Measurements from ENCODE around the gene EMP2. TPM values are rescaled to one million over a fixed set of nuclear protein-coding genes. Genes with fewer than 3 reads are reported as not detected.
"Not testable (repeated sequence)": the region's sequence is repeated elsewhere in the genome, so short reads cannot be mapped to it uniquely, and the experiment has no call there.

Gene EMP2
- total RNA-seq, 2 experiments from 2014 or later, result not detected

DNA sequence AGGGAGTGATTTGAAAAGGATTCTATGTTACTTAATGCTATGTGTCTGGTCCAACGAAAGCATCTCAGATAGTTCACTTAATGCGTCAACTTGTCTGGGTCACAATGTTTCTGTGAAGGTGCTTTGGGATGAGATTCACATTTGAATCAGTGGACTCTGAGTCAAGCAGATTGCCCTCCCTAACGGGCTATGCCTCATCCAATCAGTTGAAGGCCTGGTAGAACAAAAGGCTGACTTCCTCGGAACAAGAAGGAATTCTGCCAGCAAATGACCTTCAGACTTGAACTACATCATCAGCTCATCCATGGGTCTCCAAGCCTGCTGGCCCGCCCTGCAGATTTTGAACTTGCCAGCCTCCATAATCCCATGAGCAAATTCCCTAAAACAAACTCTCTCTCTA, 15.2 kb downstream of the EMP2 start:
- H3K9me3 Mint-ChIP-seq, result peaks cover 3% of the 10 kb centered on the region
- H3K4me3 Mint-ChIP-seq, result no peak overlapping the region
- intact Hi-C loops (cut with micrococcal nuclease), result no loop called here
- H3K36me3 Mint-ChIP-seq (ENCODE audit: low read depth), result no peaks in the 10 kb centered on the region
- H3K27ac Mint-ChIP-seq, result no peak overlapping the region
- peaks cover 12% of the 10 kb centered on the region for H3K27me3 Mint-ChIP-seq (ENCODE audit: low read depth)
- no peak for DNase-seq
- CTCF ChIA-PET, result no interaction called here
- H3K4me1 Mint-ChIP-seq (ENCODE audit: low read depth), result no peaks in the 10 kb centered on the region

GRCh38 chr16:10564591-10564990, 15.8 kb downstream of the EMP2 start:
- Mint-ChIP-seq H3K27me3 (ENCODE audit: low read depth) (peaks cover 12% of the 10 kb centered on the region), H3K36me3 (ENCODE audit: low read depth) (no peaks in the 10 kb centered on the region), H3K9me3 (peaks cover 3% of the 10 kb centered on the region), H3K27ac (no peak overlapping the region), H3K4me1 (ENCODE audit: low read depth) (no peaks in the 10 kb centered on the region), H3K4me3 (no peak overlapping the region)
- intact Hi-C loops (cut with micrococcal nuclease), result no loop called here
- no peak for DNase-seq
- CTCF ChIA-PET, result no interaction called here

- H3K27me3 Mint-ChIP-seq (ENCODE audit: low read depth), result peaks cover 12% of the 10 kb centered on the region
- H3K27ac Mint-ChIP-seq, result no peak overlapping the region
- H3K9me3 Mint-ChIP-seq, result peaks cover 3% of the 10 kb centered on the region
- no peak for DNase-seq
- CTCF ChIA-PET, result no interaction called here
- H3K4me1 Mint-ChIP-seq (ENCODE audit: low read depth), result no peaks in the 10 kb centered on the region
- no peak overlapping the region for H3K4me3 Mint-ChIP-seq
- intact Hi-C loops (cut with micrococcal nuclease), result no loop called here
- no peaks in the 10 kb centered on the region for H3K36me3 Mint-ChIP-seq (ENCODE audit: low read depth)
Observed at GRCh38 chr16:10562361-10562899, 18.0 kb downstream of the EMP2 start.

DNA sequence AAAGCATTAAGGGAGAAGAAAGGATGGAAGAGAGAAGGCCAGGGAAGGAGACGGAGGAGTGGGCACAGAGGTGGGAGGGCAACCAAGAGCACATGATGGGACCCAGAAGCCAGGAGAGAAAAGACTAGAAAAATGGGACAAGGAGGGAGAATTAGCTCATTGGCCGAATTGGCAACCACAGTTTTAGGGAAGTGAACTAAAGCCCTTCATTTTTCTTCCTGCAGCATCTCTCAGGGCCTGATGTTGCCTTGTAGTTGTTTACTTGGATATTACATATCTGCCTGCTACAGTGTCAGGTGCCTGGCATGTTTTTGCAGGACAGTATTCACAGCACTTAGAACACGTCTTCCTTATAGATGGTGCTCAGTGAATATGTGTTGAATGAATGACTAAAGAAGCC, 19.0 kb downstream of the EMP2 start:
- intact Hi-C loops (cut with micrococcal nuclease), result no loop called here
- H3K36me3 Mint-ChIP-seq (ENCODE audit: low read depth), result no peaks in the 10 kb centered on the region
- no peaks in the 10 kb centered on the region for H3K4me1 Mint-ChIP-seq (ENCODE audit: low read depth)
- no peak for DNase-seq
- peaks cover 3% of the 10 kb centered on the region for H3K9me3 Mint-ChIP-seq
- H3K27me3 Mint-ChIP-seq (ENCODE audit: low read depth), result peaks cover 12% of the 10 kb centered on the region
- CTCF ChIA-PET, result no interaction called here
- no peak overlapping the region for H3K27ac Mint-ChIP-seq
- H3K4me3 Mint-ChIP-seq, result no peak overlapping the region

- Mint-ChIP-seq H3K27ac (no peak overlapping the region), H3K4me3 (no peak overlapping the region), H3K36me3 (ENCODE audit: low read depth) (no peaks in the 10 kb centered on the region), H3K9me3 (peaks cover 3% of the 10 kb centered on the region), H3K4me1 (ENCODE audit: low read depth) (no peaks in the 10 kb centered on the region), H3K27me3 (ENCODE audit: low read depth) (peaks cover 12% of the 10 kb centered on the region)
- DNase-seq, result no peak
- intact Hi-C loops (cut with micrococcal nuclease), result no loop called here
- CTCF ChIA-PET, result no interaction called here
Observed at GRCh38 chr16:10561001-10561400, 19.4 kb downstream of the EMP2 start.

DNA sequence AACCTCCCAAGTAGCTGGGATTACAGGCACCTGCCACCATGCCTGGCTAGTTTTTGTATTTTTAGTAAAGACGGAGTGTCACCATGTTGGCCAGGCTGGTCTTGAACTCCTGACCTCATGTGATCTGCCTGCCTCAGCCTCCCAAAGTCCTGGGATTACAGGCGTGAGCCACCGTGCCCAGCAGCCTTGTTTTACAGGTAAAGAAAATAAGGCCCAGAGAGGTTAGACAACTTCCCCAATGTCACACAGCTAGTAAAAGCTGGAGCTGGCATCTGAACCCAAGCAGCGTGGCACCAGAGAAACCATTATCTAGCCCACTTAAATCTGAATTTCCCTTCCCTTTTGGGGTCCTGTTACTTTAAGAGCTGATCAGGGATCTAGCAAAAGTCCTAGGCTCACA, 20.6 kb downstream of the EMP2 start:
- H3K9me3 Mint-ChIP-seq; H3K4me3 Mint-ChIP-seq; H3K36me3 Mint-ChIP-seq (ENCODE audit: low read depth); intact Hi-C loops (cut with micrococcal nuclease); CTCF ChIA-PET; DNase-seq; H3K27ac Mint-ChIP-seq; H3K4me1 Mint-ChIP-seq (ENCODE audit: low read depth): not testable (repeated sequence)
- peaks cover 12% of the 10 kb centered on the region for H3K27me3 Mint-ChIP-seq (ENCODE audit: low read depth)

GRCh38 chr16:10558746-10559641, 21.4 kb downstream of the EMP2 start:
- no peak for DNase-seq
- H3K27ac Mint-ChIP-seq, result no peak overlapping the region
- H3K4me3 Mint-ChIP-seq, result no peak overlapping the region
- H3K27me3 Mint-ChIP-seq (ENCODE audit: low read depth), result peaks cover 9% of the 10 kb centered on the region
- intact Hi-C loops (cut with micrococcal nuclease), result no loop called here
- no peaks in the 10 kb centered on the region for H3K36me3 Mint-ChIP-seq (ENCODE audit: low read depth)
- H3K4me1 Mint-ChIP-seq (ENCODE audit: low read depth), result no peaks in the 10 kb centered on the region
- peaks cover 3% of the 10 kb centered on the region for H3K9me3 Mint-ChIP-seq
- CTCF ChIA-PET, result no interaction called here

- intact Hi-C loops (cut with micrococcal nuclease), result no loop called here
- H3K27me3 Mint-ChIP-seq (ENCODE audit: low read depth), result peaks cover 10% of the 10 kb centered on the region
Observed at GRCh38 chr16:10558305-10558704, 22.1 kb downstream of the EMP2 start.

GRCh38 chr16:10557750-10558149, 22.6 kb downstream of the EMP2 start:
- DNase-seq, result no peak
- H3K4me3 Mint-ChIP-seq, result no peak overlapping the region
- no peak overlapping the region for H3K27ac Mint-ChIP-seq
- CTCF ChIA-PET, result no interaction called here
- no peaks in the 10 kb centered on the region for H3K36me3 Mint-ChIP-seq (ENCODE audit: low read depth)
- peaks cover 3% of the 10 kb centered on the region for H3K9me3 Mint-ChIP-seq
- H3K27me3 Mint-ChIP-seq (ENCODE audit: low read depth), result peaks cover 14% of the 10 kb centered on the region
- intact Hi-C loops (cut with micrococcal nuclease), result no loop called here
- H3K4me1 Mint-ChIP-seq (ENCODE audit: low read depth), result peaks cover 6% of the 10 kb centered on the region

More at GRCh38 chr16:10558305-10558704, 22.1 kb downstream of the EMP2 start:
- peaks cover 3% of the 10 kb centered on the region for H3K9me3 Mint-ChIP-seq
- no peak overlapping the region for H3K4me3 Mint-ChIP-seq
- no peaks in the 10 kb centered on the region for H3K36me3 Mint-ChIP-seq (ENCODE audit: low read depth)
- peaks cover under 1% of the 10 kb centered on the region for H3K4me1 Mint-ChIP-seq (ENCODE audit: low read depth)
- CTCF ChIA-PET, result no interaction called here
- no peak overlapping the region for H3K27ac Mint-ChIP-seq
- DNase-seq, result no peak

GRCh38 chr16:10556236-10556635, 24.2 kb downstream of the EMP2 start:
- Mint-ChIP-seq H3K27ac (no peak overlapping the region), H3K36me3 (ENCODE audit: low read depth) (no peaks in the 10 kb centered on the region), H3K27me3 (ENCODE audit: low read depth) (peaks cover 18% of the 10 kb centered on the region), H3K4me1 (ENCODE audit: low read depth) (peaks cover 8% of the 10 kb centered on the region), H3K9me3 (no peaks in the 10 kb centered on the region), H3K4me3 (no peak overlapping the region)
- no peak for DNase-seq
- CTCF ChIA-PET, result interaction anchor here (1.0 kb wide), 1 partner anchor 41 kb away, joined by 5 read pairs; no protein-coding TSS in a partner anchor
- intact Hi-C loops (cut with micrococcal nuclease), result no loop called here

DNA sequence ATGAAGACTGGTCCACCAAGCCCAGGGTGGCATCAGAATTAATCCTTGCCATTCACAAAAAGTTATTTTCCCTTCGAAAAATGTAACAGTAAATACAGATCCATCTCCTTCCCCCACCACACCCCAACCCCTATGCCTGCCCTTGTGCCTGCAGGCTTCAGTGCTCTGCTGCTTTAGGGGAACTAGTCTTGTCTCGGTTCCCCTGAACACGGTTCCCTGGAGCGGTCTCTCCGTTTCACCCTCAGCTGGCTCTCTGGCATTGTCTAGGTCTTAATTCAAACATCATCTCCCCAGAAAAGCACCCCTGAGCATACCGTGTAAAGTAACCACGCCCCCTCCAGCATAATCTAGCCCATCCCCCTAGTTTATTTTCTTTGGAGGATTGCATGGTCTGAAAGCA, 25.8 kb downstream of the EMP2 start:
- Mint-ChIP-seq H3K27ac (no peak overlapping the region), H3K4me1 (ENCODE audit: low read depth) (peaks cover 8% of the 10 kb centered on the region), H3K27me3 (ENCODE audit: low read depth) (peaks cover 14% of the 10 kb centered on the region), H3K4me3 (no peak overlapping the region), H3K9me3 (no peaks in the 10 kb centered on the region), H3K36me3 (ENCODE audit: low read depth) (no peaks in the 10 kb centered on the region)
- intact Hi-C loops (cut with micrococcal nuclease), result no loop called here
- CTCF ChIA-PET, result no interaction called here
- DNase-seq, result no peak

DNA sequence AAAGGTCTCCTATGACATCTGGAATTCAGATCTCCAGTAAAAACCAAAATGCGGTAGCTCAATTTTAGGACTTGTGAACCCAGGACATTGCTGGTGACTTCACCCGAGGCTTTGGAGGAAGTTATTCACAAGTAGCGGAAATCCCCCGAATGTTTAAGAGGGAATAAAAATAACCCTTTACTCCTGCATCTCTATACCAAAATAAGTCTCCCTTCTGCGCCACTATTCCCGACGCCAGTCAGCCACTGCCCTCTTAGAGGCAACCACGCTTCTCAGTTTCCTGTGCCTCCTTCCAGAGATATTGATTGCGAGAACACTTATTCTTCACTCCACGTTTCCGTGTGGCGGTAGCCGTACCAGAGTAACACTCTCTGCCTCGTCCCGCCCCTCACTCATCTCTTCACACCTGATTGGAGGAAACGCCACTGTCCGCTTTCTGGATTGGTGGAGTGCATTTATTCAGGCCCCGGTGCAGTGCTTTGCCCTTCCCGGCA, 27.4 kb downstream of the EMP2 start:
- Mint-ChIP-seq H3K4me1 (ENCODE audit: low read depth) (peaks cover 8% of the 10 kb centered on the region), H3K27me3 (ENCODE audit: low read depth) (peaks cover 16% of the 10 kb centered on the region), H3K36me3 (ENCODE audit: low read depth) (no peaks in the 10 kb centered on the region), H3K27ac (peak overlapping the region; percentile 21), H3K9me3 (peaks cover 13% of the 10 kb centered on the region), H3K4me3 (peak overlapping the region; percentile 53)
- DNase-seq, result peak; percentile 56
- intact Hi-C loops (cut with micrococcal nuclease), result no loop called here
- CTCF ChIA-PET, result interaction anchor here (1.2 kb wide), 1 partner anchor 19 kb away, joined by 5 read pairs; no protein-coding TSS in a partner anchor

- H3K4me1 Mint-ChIP-seq (ENCODE audit: low read depth), result peaks cover 8% of the 10 kb centered on the region
- DNase-seq, result no peak
- no peaks in the 10 kb centered on the region for H3K36me3 Mint-ChIP-seq (ENCODE audit: low read depth)
- peaks cover 16% of the 10 kb centered on the region for H3K9me3 Mint-ChIP-seq
- H3K27ac Mint-ChIP-seq, result no peak overlapping the region
- no peak overlapping the region for H3K4me3 Mint-ChIP-seq
- CTCF ChIA-PET, result interaction anchor here (1.2 kb wide), 1 partner anchor 19 kb away, joined by 5 read pairs; no protein-coding TSS in a partner anchor
- peaks cover 16% of the 10 kb centered on the region for H3K27me3 Mint-ChIP-seq (ENCODE audit: low read depth)
- intact Hi-C loops (cut with micrococcal nuclease), result no loop called here
Observed at GRCh38 chr16:10552281-10552680, 28.1 kb downstream of the EMP2 start.
